ENCODE measurements around the gene RALA. TPM values are rescaled to one million over a fixed set of nuclear protein-coding genes. Genes with fewer than 3 reads are reported as not detected.
A peak's percentile ranks its signal among the peaks of the same experiment; 100 is the strongest.

RALA gene
- polyA plus RNA-seq, 1 donor (not counting 4 experiments of a cell fraction or from before 2014, with no cell fraction given): 64.6 TPM

DNA sequence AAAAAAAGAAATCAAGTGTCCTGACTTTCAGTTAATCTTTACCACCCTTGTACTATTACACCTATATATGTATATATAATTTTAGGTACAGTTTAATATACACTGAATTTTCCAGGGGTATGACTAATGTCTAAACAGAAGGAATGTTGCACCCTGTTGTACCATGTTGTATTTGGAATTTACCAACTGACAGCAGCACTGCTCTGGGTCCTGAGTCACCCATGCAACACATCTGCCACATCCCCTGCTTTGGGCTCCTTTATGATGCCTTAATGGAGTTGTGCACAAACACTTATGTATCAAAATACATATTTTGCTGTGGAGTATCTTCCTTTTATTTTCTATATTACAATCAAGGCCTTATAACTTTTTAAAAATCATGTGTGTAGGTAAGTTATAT lies 36.0 kb upstream of the RALA start:
- Histone ChIP-seq H3K9ac (ENCODE audit: control insufficient read depth, extremely low read depth, insufficient read depth, low read length) (no peak overlapping the region), H3K4me1 (ENCODE audit: control insufficient read depth, extremely low read depth, insufficient read depth, low read length) (peaks cover 16% of the 10 kb centered on the region), H3K4me2 (ENCODE audit: control insufficient read depth, extremely low read depth, insufficient read depth, low read depth, low read length) (no peak overlapping the region), H4K20me1 (ENCODE audit: control insufficient read depth, extremely low read depth, insufficient read depth, low read length) (no peaks in the 10 kb centered on the region), H2AFZ (ENCODE audit: control insufficient read depth, low read length) (no peak overlapping the region), H3K4me3 (ENCODE audit: control insufficient read depth in 2 of 3, extremely low read depth in 1 of 3, insufficient read depth in 2 of 3, low read depth in 1 of 3, low read length in 3 of 3) (no peak overlapping the region), H3K27me3 (ENCODE audit: control insufficient read depth, extremely low read depth, insufficient read depth, low read length) (no peaks in the 10 kb centered on the region), H3K79me2 (ENCODE audit: control insufficient read depth, insufficient read depth, low read length) (no peaks in the 10 kb centered on the region), H3K36me3 (ENCODE audit: control insufficient read depth in 2 of 2, extremely low read depth in 1 of 2, insufficient read depth in 2 of 2, low read length in 2 of 2) (no peaks in the 10 kb centered on the region), H3K9me1 (ENCODE audit: control insufficient read depth, extremely low read depth, insufficient read depth, low read length) (no peaks in the 10 kb centered on the region), H3K27ac (ENCODE audit: control insufficient read depth, insufficient read depth, low read length) (no peak overlapping the region), H3K9me3 (ENCODE audit: control insufficient read depth, low read depth, low read length) (no peaks in the 10 kb centered on the region)
- TF ChIP-seq, protein P1, sequence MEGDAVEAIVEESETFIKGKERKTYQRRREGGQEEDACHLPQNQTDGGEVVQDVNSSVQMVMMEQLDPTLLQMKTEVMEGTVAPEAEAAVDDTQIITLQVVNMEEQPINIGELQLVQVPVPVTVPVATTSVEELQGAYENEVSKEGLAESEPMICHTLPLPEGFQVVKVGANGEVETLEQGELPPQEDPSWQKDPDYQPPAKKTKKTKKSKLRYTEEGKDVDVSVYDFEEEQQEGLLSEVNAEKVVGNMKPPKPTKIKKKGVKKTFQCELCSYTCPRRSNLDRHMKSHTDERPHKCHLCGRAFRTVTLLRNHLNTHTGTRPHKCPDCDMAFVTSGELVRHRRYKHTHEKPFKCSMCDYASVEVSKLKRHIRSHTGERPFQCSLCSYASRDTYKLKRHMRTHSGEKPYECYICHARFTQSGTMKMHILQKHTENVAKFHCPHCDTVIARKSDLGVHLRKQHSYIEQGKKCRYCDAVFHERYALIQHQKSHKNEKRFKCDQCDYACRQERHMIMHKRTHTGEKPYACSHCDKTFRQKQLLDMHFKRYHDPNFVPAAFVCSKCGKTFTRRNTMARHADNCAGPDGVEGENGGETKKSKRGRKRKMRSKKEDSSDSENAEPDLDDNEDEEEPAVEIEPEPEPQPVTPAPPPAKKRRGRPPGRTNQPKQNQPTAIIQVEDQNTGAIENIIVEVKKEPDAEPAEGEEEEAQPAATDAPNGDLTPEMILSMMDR (optimal IDR thresholded peaks at IDR 0.05 in 1 of 3, IDR thresholded peaks at IDR 0.05 in 1 of 3, conservative IDR thresholded peaks at IDR 0.05 in 1 of 3; ENCODE audit: extremely low read depth in 1 of 3, insufficient read depth in 2 of 3, low read length in 3 of 3): no peak
- TF ChIP-seq EZH2 (IDR thresholded peaks at IDR 0.05; ENCODE audit: low read length): no peak
- DNase-seq (ENCODE audit: low read depth, low spot score) (no peak), FAIRE-seq (peak; percentile 39)
- dilution Hi-C loops (cut with MboI; ENCODE audit: extremely low pct_ligation_motif_present, low sequenced_read_pairs): no loop called here

DNA sequence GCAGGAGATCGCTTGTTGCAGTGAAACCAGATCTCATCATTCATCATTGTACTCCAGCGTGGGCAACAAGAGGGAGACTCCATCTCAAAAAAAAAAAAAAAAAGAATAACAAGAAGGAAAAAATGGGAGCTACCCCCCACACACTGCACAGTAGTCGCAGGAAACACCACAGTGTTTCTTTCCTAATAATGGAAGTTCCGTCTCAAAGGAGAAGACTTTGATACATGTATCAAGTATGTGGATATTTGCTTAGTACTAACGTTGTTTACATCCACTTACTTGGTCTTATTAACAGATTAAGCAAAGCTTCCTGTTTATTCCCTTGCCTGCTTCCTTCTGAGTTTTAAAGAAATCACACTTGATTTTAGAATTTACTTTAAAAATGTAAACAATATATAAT lies 35.0 kb upstream of the RALA start:
- H3K9ac ChIP-seq (ENCODE audit: control insufficient read depth, extremely low read depth, insufficient read depth, low read length): no peak overlapping the region
- H3K36me3 ChIP-seq (ENCODE audit: control insufficient read depth in 2 of 2, extremely low read depth in 1 of 2, insufficient read depth in 2 of 2, low read length in 2 of 2): no peaks in the 10 kb centered on the region
- no peaks in the 10 kb centered on the region for H3K27me3 ChIP-seq (ENCODE audit: control insufficient read depth, extremely low read depth, insufficient read depth, low read length)
- H3K4me2 ChIP-seq (ENCODE audit: control insufficient read depth, extremely low read depth, insufficient read depth, low read depth, low read length): no peak overlapping the region
- no peak overlapping the region for H3K4me3 ChIP-seq (ENCODE audit: control insufficient read depth in 2 of 3, extremely low read depth in 1 of 3, insufficient read depth in 2 of 3, low read depth in 1 of 3, low read length in 3 of 3)
- FAIRE-seq: no peak
- H3K27ac ChIP-seq (ENCODE audit: control insufficient read depth, insufficient read depth, low read length): no peak overlapping the region
- no peak overlapping the region for H2AFZ ChIP-seq (ENCODE audit: control insufficient read depth, low read length)
- peaks cover 22% of the 10 kb centered on the region for H3K4me1 ChIP-seq (ENCODE audit: control insufficient read depth, extremely low read depth, insufficient read depth, low read length)
- H3K9me1 ChIP-seq (ENCODE audit: control insufficient read depth, extremely low read depth, insufficient read depth, low read length): no peaks in the 10 kb centered on the region
- H4K20me1 ChIP-seq (ENCODE audit: control insufficient read depth, extremely low read depth, insufficient read depth, low read length): no peaks in the 10 kb centered on the region
- no peak for DNase-seq (ENCODE audit: low read depth, low spot score)
- H3K79me2 ChIP-seq (ENCODE audit: control insufficient read depth, insufficient read depth, low read length): no peaks in the 10 kb centered on the region
- no peaks in the 10 kb centered on the region for H3K9me3 ChIP-seq (ENCODE audit: control insufficient read depth, low read depth, low read length)
- dilution Hi-C loops (cut with MboI; ENCODE audit: extremely low pct_ligation_motif_present, low sequenced_read_pairs): no loop called here
- no peak for TF ChIP-seq EZH2 (IDR thresholded peaks at IDR 0.05; ENCODE audit: low read length)
- TF ChIP-seq, protein P1 (optimal IDR thresholded peaks at IDR 0.05 in 1 of 3, IDR thresholded peaks at IDR 0.05 in 1 of 3, conservative IDR thresholded peaks at IDR 0.05 in 1 of 3; ENCODE audit: extremely low read depth in 1 of 3, insufficient read depth in 2 of 3, low read length in 3 of 3): no peak
